ENCODE measurements around the gene SCAI. TPM values are rescaled to one million over a fixed set of nuclear protein-coding genes. Genes with fewer than 3 reads are reported as not detected.

Gene SCAI
- total and polyA plus RNA-seq, 3 donors from 2014 or later: 4.7 to 14.5 (median 12.8) TPM

GRCh38 chr9:125140576-125140975 lies 2.8 kb downstream of the SCAI start:
- TF ChIP-seq POLR2A (IDR thresholded peaks at IDR 0.05) (no peak), CTCF (IDR thresholded peaks at IDR 0.05) (no peak)
- no peaks in the 10 kb centered on the region for H3K4me1 ChIP-seq
- 83 to 94% methylated on average over 1 of the region's 1 CpG for WGBS, 2 donors

GRCh38 chr9:125137200-125137599 lies 6.1 kb downstream of the SCAI start:
- TF ChIP-seq CTCF (IDR thresholded peaks at IDR 0.05) (no peak), POLR2A (IDR thresholded peaks at IDR 0.05) (no peak)
- Histone ChIP-seq H3K36me3 (ENCODE audit: low read depth, missing control alignments) (no peaks in the 10 kb centered on the region), H3K4me1 (no peaks in the 10 kb centered on the region), H3K4me3 (no peak overlapping the region), H3K27me3 (no peaks in the 10 kb centered on the region), H3K27ac (no peak overlapping the region), H3K9me3 (no peaks in the 10 kb centered on the region)
- no peak for DNase-seq
- intact Hi-C loops (cut with DNase I; ENCODE audit: low total_unique reads): no loop called here
- 90 to 91% methylated on average over 4 of the region's 4 CpGs for WGBS, 2 donors

More at GRCh38 chr9:125140576-125140975, 2.8 kb downstream of the SCAI start:
- Histone ChIP-seq H3K27ac (no peak overlapping the region), H3K27me3 (no peaks in the 10 kb centered on the region), H3K4me3 (no peak overlapping the region), H3K36me3 (ENCODE audit: low read depth, missing control alignments) (no peaks in the 10 kb centered on the region), H3K9me3 (no peaks in the 10 kb centered on the region)
- no peak for DNase-seq
- intact Hi-C loops (cut with DNase I; ENCODE audit: low total_unique reads): loop anchor here (10.0 kb wide), 1 partner anchor 366 kb away; the partner anchor contains the start of genes NR6A1 and OLFML2A

- Histone ChIP-seq H3K4me3 (no peak overlapping the region), H3K9me3 (no peaks in the 10 kb centered on the region), H3K4me1 (no peaks in the 10 kb centered on the region), H3K36me3 (ENCODE audit: low read depth, missing control alignments) (no peaks in the 10 kb centered on the region), H3K27ac (no peak overlapping the region), H3K27me3 (no peaks in the 10 kb centered on the region)
- no peak for DNase-seq
- TF ChIP-seq POLR2A (IDR thresholded peaks at IDR 0.05) (no peak), CTCF (IDR thresholded peaks at IDR 0.05) (no peak)
- intact Hi-C loops (cut with DNase I; ENCODE audit: low total_unique reads): no loop called here
Observed at GRCh38 chr9:125134976-125135375, 8.4 kb downstream of the SCAI start.

GRCh38 chr9:125133403-125134329 lies 9.7 kb downstream of the SCAI start:
- Histone ChIP-seq H3K27me3 (no peaks in the 10 kb centered on the region), H3K27ac (no peak overlapping the region), H3K4me3 (no peak overlapping the region), H3K4me1 (no peaks in the 10 kb centered on the region), H3K9me3 (no peaks in the 10 kb centered on the region), H3K36me3 (ENCODE audit: low read depth, missing control alignments) (no peaks in the 10 kb centered on the region)
- intact Hi-C loops (cut with DNase I; ENCODE audit: low total_unique reads): no loop called here
- TF ChIP-seq POLR2A (IDR thresholded peaks at IDR 0.05): no peak
- TF ChIP-seq CTCF (IDR thresholded peaks at IDR 0.05): no peak
- DNase-seq: no peak
- WGBS, 2 donors: 93 to 94% methylated on average over 1 of the region's 1 CpG
